HFFc6 (cell line): ENCODE results near the gene ATP6V0A4. TPM values are rescaled to one million over a fixed set of nuclear protein-coding genes. Genes with fewer than 3 reads are reported as not detected.
"Not testable (repeated sequence)": the region's sequence is repeated elsewhere in the genome, so short reads cannot be mapped to it uniquely, and the experiment has no call there.

ENCODE experiments used
- DNase-seq: peaks from one replicate; pipeline ENCODE4 v3.0.0-alpha.2; 2018
- H3K27ac Mint-ChIP-seq: 2 replicates; pipeline ENCODE4 v1.8.0; 2020; ENCODE audit warnings: mild to moderate bottlenecking, mixed read lengths
- H3K27me3 Mint-ChIP-seq: 2 replicates; pipeline ENCODE4 v1.8.0; 2021; ENCODE audit warnings: mild to moderate bottlenecking, moderate library complexity, mixed read lengths; ENCODE audit not compliant: insufficient read depth
- H3K36me3 Mint-ChIP-seq: 2 replicates; pipeline ENCODE4 v1.8.0; 2021; ENCODE audit warnings: low read depth, mixed read lengths
- H3K4me1 Mint-ChIP-seq: 2 replicates; pipeline ENCODE4 v1.8.0; 2020; ENCODE audit warnings: low read depth, mixed read lengths
- H3K4me3 Mint-ChIP-seq: 2 replicates; pipeline ENCODE4 v1.8.0; 2020; ENCODE audit warnings: mild to moderate bottlenecking, moderate library complexity, mixed read lengths
- H3K9me3 Mint-ChIP-seq: 2 replicates; pipeline ENCODE4 v1.8.0; 2020; ENCODE audit warnings: mild to moderate bottlenecking, mixed read lengths
- total RNA-seq, 6 experiments: library from RNA; stranded (reverse); fragmentation: NEBNext Ultra II Directional; extraction: Animal tissue kit (Norgen Biotek cat#: 25700); gene quantifications; 2 replicates in 1 of 6; 3 replicates in 5 of 6; pipeline ENCODE4 v1.2.3, GENCODE V29; 2021
- TF ChIP-seq, protein P1 (sequence below): fragments of 200-600 bp; sonication (generic); IDR thresholded peaks from 2 replicates; pipeline ENCODE4 v1.5.0; 2021; ENCODE audit warnings: antibody characterized with exemption, mild to moderate bottlenecking

The ATP6V0A4 gene
- total RNA-seq, 6 experiments from 2014 or later, result 0.35 to 1.1 (median 0.60) TPM

DNA sequence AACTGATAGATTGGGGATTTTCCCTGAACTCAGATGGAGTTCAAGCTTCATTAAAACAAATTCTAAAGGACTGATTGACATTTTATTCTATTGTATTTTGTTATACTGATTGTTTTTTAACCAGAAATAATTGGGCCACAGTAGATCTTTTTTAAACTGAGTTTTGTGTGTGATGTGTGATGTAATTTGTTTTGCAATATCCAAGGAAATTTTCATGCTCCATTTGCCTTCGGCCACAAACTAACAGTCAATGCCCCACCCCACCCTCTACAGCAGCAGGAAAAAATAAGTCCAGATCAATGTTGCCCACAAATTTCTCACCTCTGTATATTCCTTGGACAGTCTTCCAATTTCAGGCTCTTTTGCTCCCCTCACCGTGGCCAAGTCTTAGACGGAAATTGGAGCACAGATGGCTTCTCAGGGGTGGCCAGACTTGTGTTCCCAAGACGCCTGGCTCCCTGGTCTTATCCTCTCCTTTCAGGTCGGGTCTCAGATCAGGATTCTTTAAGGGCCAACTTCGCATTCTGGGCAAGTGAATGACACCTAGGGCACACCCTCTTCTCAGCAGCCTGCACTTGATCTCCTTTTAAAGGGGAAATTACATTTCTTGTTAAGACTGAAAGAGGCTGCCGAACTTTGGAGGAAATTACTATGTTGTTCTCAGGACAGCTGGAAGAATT, 97.0 kb downstream of the ATP6V0A4 start, which contains the start of gene SVOPL:
TSS of gene SVOPL (minus strand) at position 506 of the 680 bp plus-strand sequence. CDS start 22,317 bp downstream, outside the sequence.
- DNase-seq, result no peak
- Mint-ChIP-seq H3K4me3 (no peak within 1 kb of the TSS), H3K27ac (no peak within 1 kb of the TSS), H3K36me3 (no peaks in the 10 kb centered on the region), H3K27me3 (peaks cover 21% of the 10 kb centered on the region), H3K9me3 (no peaks in the 10 kb centered on the region), H3K4me1 (no peaks in the 10 kb centered on the region)
- TF ChIP-seq, protein P1, sequence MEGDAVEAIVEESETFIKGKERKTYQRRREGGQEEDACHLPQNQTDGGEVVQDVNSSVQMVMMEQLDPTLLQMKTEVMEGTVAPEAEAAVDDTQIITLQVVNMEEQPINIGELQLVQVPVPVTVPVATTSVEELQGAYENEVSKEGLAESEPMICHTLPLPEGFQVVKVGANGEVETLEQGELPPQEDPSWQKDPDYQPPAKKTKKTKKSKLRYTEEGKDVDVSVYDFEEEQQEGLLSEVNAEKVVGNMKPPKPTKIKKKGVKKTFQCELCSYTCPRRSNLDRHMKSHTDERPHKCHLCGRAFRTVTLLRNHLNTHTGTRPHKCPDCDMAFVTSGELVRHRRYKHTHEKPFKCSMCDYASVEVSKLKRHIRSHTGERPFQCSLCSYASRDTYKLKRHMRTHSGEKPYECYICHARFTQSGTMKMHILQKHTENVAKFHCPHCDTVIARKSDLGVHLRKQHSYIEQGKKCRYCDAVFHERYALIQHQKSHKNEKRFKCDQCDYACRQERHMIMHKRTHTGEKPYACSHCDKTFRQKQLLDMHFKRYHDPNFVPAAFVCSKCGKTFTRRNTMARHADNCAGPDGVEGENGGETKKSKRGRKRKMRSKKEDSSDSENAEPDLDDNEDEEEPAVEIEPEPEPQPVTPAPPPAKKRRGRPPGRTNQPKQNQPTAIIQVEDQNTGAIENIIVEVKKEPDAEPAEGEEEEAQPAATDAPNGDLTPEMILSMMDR, result no peak

DNA sequence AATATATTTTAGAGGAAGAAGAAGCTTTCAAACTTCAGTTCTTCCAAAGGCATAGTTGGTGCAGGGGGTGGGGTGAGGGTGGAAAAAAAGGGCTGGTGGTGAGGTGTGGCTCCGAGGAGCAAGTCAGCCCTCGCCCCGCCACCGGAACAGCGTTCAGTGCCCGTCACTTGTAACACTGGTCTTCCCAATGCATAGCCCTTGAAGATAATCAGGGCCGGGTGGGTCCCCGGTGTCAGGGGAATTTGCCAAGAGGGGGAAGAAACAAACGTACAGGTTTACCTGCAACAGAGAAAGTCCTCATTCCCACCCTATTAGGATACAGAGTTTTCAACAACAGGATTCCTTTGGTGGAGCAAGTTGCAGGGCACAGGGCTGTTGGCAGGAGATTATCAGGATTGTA, 98.3 kb downstream of the ATP6V0A4 start:
- no peaks in the 10 kb centered on the region for H3K9me3 Mint-ChIP-seq
- TF ChIP-seq, protein P1, result no peak
- no peak overlapping the region for H3K27ac Mint-ChIP-seq
- peaks cover 21% of the 10 kb centered on the region for H3K27me3 Mint-ChIP-seq
- no peaks in the 10 kb centered on the region for H3K36me3 Mint-ChIP-seq
- no peak for DNase-seq
- H3K4me3 Mint-ChIP-seq, result no peak overlapping the region
- no peaks in the 10 kb centered on the region for H3K4me1 Mint-ChIP-seq

DNA sequence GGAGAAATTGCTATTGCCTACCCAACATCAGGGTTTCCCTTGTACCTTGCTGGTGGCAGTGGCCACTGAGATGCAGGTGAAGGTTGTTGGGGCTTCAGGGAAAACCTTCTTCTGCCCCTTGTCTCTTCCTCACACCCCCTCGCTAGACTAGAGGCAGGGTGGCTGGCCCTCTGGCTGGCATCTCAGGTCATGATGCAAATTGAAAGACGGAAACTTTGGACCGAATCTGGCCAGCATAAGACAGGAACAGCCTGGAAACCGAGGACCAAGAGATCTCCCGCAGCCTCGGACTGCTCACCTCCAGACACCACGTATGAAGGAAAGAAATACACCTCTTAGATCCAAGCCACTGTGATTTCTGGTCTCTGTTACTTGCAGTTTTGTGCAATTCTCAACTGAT, 99.7 kb downstream of the ATP6V0A4 start:
- no peak overlapping the region for H3K27ac Mint-ChIP-seq
- no peaks in the 10 kb centered on the region for H3K4me1 Mint-ChIP-seq
- H3K4me3 Mint-ChIP-seq, result no peak overlapping the region
- peaks cover 21% of the 10 kb centered on the region for H3K27me3 Mint-ChIP-seq
- TF ChIP-seq, protein P1, result no peak
- H3K36me3 Mint-ChIP-seq, result no peaks in the 10 kb centered on the region
- DNase-seq, result no peak
- no peaks in the 10 kb centered on the region for H3K9me3 Mint-ChIP-seq

DNA sequence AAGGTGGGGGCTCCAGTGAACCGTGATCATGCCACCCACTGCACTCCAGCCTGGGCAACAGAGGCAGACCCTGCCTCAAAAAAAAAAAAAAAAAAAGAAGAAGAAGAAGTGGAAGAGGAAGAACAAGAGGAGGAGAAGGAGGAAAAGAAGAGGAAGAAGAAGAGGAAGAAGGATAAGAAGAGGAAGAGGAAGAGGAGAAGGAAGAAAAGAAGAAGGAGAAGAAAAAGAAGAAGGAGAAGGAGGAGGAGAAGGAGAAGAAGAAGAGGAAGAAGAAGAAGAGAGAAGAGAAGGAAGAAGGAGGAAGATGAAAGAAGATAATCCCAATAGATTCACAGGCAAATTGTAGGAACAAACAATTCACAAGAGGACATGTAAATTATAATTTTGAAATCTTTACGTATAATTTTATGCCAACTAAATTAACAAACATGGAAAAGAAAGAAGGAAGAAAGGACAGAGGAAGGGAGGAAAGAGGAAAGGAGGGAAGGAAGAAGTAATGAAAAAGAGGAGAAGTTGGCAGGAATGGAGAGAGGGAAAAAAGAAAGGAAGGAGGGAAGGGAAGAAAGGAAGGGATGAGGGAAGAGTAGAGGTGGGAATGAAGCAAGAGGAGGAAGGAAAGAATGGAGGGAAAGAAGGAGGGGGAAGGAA, 100.3 kb downstream of the ATP6V0A4 start:
- Mint-ChIP-seq H3K36me3 (no peaks in the 10 kb centered on the region), H3K9me3 (no peaks in the 10 kb centered on the region), H3K4me3 (no peak overlapping the region), H3K4me1 (no peaks in the 10 kb centered on the region), H3K27me3 (peaks cover 21% of the 10 kb centered on the region), H3K27ac (no peak overlapping the region)
- no peak for DNase-seq
- TF ChIP-seq, protein P1, result no peak

DNA sequence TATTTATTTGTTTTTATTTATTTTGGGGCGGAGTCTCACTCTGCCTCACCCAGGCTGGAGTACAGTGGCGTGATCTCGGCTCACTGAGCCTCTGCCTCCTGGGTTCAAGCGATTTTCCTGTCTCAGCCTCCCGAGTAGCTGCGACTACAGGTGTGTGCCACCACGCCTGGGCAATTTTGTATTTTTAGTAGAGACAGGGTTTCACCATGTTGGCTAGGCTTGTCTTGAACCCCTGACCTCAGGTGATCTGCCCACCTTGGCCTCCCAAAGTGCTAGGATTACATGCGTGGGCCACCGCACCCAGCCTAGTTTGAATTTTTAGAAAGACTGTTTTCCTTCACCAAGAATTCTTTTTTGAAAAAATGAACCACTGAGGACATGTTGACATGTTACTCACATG, 102.2 kb downstream of the ATP6V0A4 start:
- not testable (repeated sequence) for H3K4me3 Mint-ChIP-seq, H3K27ac Mint-ChIP-seq, H3K9me3 Mint-ChIP-seq

DNA sequence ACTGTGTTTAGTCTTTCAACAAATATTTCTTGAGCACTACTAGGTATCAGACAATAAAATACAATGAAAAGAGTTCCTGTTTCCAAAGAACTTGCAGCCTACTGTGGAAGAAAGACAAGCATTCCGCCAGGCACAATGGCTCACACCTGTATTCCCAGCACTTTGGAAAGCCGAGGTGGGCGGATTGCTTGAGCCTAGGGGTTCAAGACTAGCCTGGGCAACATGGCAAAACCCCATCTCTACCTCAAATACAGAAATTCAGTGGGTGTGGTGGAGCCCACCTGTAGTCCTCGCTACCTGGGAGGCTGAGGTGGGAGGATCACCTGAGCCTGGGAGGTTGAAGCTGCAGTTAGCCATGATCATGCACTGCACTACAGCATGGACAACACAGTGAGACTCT, 102.9 kb downstream of the ATP6V0A4 start:
- Mint-ChIP-seq H3K4me1 (no peaks in the 10 kb centered on the region), H3K27ac (no peak overlapping the region), H3K36me3 (no peaks in the 10 kb centered on the region), H3K4me3 (no peak overlapping the region), H3K9me3 (no peaks in the 10 kb centered on the region), H3K27me3 (peaks cover 14% of the 10 kb centered on the region)
- TF ChIP-seq, protein P1, result no peak
- DNase-seq, result no peak

More for the DNA sequence above, 102.2 kb downstream of the ATP6V0A4 start:
- H3K36me3 Mint-ChIP-seq, DNase-seq, H3K4me1 Mint-ChIP-seq: not testable (repeated sequence)
- peaks cover 17% of the 10 kb centered on the region for H3K27me3 Mint-ChIP-seq
